Measurements from ENCODE around the gene C3orf20. TPM values are rescaled to one million over a fixed set of nuclear protein-coding genes. Genes with fewer than 3 reads are reported as not detected.
A peak's percentile ranks its signal among the peaks of the same experiment; 100 is the strongest.

The C3orf20 gene
- total RNA-seq, 1 experiment from 2014 or later = not detected

- in situ Hi-C loops (cut with HindIII; ENCODE audit: low pct_unique_long_range_greater_than_20kb, low sequenced_read_pairs) = no loop called here
Measured at GRCh38 chr3:14779069-14779685, 104.2 kb downstream of the C3orf20 start.

DNA sequence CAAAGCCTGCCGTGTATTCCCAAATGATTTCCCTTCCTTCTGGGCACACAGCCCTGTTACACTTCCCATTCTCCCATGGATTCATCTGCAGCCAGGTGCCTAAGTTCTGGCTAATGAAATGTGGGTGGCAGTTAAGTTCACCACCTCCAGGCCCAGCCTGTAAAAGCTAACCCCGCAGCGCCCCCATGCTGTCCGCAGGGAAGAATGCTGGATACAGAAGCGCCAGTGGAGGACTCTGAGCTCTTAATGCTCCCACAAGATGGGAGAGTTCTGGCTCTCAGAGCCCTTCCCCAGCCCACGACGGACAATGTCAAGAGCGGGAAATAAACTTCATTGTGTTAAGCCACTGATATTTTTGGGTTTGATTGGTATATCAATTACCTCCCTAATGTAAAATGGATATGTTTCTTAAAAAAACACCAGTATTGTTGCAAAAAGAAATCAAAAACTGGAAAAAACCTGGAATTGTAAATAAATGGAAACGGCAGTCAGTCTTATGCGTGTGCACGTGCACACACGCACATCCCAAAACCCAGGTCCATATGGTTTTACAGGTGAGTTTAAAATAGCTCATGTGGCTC, 106.1 kb downstream of the C3orf20 start:
- peak; percentile 77 for DNase-seq (ENCODE audit: low read depth, low spot score)
- in situ Hi-C loops (cut with HindIII; ENCODE audit: low pct_unique_long_range_greater_than_20kb, low sequenced_read_pairs) = no loop called here

More at GRCh38 chr3:14779069-14779685, 104.2 kb downstream of the C3orf20 start:
- no peak for DNase-seq (ENCODE audit: low read depth, low spot score)

GRCh38 chr3:14783480-14784086, 108.6 kb downstream of the C3orf20 start:
- no peak for DNase-seq (ENCODE audit: low read depth, low spot score)

DNA sequence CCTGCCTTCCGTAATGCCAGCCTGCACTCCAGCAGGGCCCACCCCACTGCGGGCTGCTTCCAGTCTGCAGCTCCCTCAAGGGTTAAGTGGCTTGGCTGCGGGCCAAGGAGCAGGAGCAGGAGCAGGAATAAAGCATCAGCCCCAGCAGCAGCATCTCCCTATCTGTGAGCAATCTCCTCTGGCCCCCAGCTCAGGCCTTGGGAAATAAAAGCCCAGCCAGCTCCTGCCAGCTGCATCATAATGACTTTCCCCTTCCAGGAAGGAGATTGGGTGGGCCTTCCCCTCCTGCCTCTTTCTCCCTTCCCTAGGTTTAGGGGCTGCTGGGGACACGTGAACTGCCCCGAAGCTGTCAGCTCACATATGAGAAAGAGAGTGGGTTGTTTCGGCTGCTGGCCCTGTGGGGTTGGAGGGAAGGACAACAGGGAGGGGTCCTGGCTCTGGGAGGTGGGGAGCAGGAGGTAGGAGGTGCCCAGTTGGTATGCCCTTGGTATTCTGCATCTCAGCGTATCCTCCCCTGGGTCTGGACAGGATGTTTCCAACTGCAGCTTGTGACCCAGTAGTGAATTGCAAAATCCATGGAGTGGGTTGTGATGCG, 109.2 kb downstream of the C3orf20 start:
- no peak for DNase-seq (ENCODE audit: low read depth, low spot score)
- in situ Hi-C loops (cut with HindIII; ENCODE audit: low pct_unique_long_range_greater_than_20kb, low sequenced_read_pairs) = no loop called here

More at GRCh38 chr3:14783480-14784086, 108.6 kb downstream of the C3orf20 start:
- in situ Hi-C loops (cut with HindIII; ENCODE audit: low pct_unique_long_range_greater_than_20kb, low sequenced_read_pairs) = no loop called here

- in situ Hi-C loops (cut with HindIII; ENCODE audit: low pct_unique_long_range_greater_than_20kb, low sequenced_read_pairs) = no loop called here
- DNase-seq (ENCODE audit: low read depth, low spot score) = no peak
Measured at GRCh38 chr3:14785207-14786155, 110.5 kb downstream of the C3orf20 start.

GRCh38 chr3:14786369-14786768, 111.4 kb downstream of the C3orf20 start:
- in situ Hi-C loops (cut with HindIII; ENCODE audit: low pct_unique_long_range_greater_than_20kb, low sequenced_read_pairs) = no loop called here
- DNase-seq (ENCODE audit: low read depth, low spot score) = no peak

DNA sequence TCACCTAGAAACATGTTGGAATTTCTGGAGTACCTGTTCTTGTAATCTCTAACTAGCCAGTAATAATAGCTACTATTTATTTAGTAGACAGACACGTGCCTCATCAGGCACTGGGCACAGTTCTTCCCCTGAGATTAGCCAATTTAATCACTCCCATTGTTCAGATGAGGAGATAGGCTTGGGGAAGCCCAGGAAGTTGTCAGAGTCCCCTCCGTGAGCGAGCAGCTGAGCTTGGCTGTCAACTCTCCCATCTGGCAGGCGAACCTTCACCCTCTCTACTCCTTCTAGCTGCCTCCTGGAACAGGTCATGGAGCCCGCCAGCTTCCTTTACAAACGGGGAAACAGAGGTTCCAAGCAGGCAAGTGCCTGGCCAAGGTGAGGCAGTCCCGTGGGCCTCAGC, 112.7 kb downstream of the C3orf20 start:
- no peak for DNase-seq (ENCODE audit: low read depth, low spot score)
- in situ Hi-C loops (cut with HindIII; ENCODE audit: low pct_unique_long_range_greater_than_20kb, low sequenced_read_pairs) = no loop called here

DNA sequence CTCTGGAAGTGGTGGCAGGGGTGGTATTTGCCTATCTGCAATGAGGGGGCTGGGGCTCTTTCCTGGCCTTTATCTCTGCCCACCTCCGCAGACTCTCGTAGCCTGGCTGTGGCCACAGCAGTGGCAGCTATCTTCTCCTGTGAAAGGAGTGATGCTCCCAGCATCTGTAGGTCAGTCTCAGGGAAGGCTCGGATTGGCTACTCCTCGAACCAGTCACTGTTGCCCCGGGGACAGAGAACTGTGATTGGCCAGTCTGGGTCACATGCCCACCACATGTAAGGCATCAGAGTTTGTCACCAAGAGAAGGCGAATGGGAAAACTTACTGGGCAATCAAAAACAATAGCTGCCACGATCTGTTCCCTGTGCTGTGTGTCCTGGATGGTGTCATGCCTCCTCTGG, 113.7 kb downstream of the C3orf20 start:
- in situ Hi-C loops (cut with HindIII; ENCODE audit: low pct_unique_long_range_greater_than_20kb, low sequenced_read_pairs) = no loop called here
- DNase-seq (ENCODE audit: low read depth, low spot score) = peak; percentile 24

DNA sequence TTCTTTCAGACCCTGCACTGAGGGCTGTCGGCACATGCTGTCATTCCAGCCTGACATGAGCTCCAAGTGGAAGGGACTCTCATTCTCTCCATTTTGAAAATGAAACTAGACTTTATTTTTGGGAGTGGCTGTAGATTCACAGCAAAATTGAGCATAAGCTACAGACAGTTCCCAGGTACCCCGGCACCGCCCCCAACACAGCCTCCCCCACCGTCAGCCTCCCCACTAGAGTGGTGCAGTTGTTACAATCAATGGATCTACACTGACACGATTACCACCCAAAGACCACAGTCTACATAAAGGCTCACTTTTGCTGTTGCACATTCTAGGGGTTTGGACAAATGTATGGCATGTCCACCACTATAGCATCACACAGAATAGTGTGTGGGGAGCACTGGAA, 114.3 kb downstream of the C3orf20 start:
- in situ Hi-C loops (cut with HindIII; ENCODE audit: low pct_unique_long_range_greater_than_20kb, low sequenced_read_pairs) = no loop called here
- DNase-seq (ENCODE audit: low read depth, low spot score) = no peak

- no peak for DNase-seq (ENCODE audit: low read depth, low spot score)
- in situ Hi-C loops (cut with HindIII; ENCODE audit: low pct_unique_long_range_greater_than_20kb, low sequenced_read_pairs) = no loop called here
Measured at GRCh38 chr3:14789640-14790285, 114.8 kb downstream of the C3orf20 start.

- in situ Hi-C loops (cut with HindIII; ENCODE audit: low pct_unique_long_range_greater_than_20kb, low sequenced_read_pairs) = no loop called here
- peak; percentile 61 for DNase-seq (ENCODE audit: low read depth, low spot score)
Measured at GRCh38 chr3:14791343-14791945, 116.5 kb downstream of the C3orf20 start.

DNA sequence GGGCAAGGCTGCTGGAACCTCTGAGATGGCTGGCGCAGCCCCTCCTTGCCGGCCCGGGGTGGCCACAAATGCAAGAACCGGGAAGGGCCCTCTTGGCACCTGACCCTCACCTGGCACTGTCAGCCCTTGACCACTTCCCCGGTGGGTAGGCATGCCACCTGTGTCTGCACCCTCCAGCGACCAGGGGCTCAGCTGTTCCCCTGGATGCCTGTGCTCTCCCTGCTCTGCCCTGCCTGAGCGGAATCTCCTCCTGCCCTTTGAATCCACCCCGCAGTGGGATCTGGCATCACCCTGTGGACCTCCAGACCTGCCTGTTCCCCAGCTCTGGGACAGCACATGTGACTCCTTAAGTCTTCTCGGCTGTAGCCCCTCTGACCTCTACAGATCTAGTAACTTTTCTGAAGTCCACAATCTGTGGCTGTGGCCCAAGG, 117.8 kb downstream of the C3orf20 start:
- no peak for DNase-seq (ENCODE audit: low read depth, low spot score)
- in situ Hi-C loops (cut with HindIII; ENCODE audit: low pct_unique_long_range_greater_than_20kb, low sequenced_read_pairs) = no loop called here

GRCh38 chr3:14793126-14793857, 118.4 kb downstream of the C3orf20 start:
- in situ Hi-C loops (cut with HindIII; ENCODE audit: low pct_unique_long_range_greater_than_20kb, low sequenced_read_pairs) = no loop called here
- no peak for DNase-seq (ENCODE audit: low read depth, low spot score)

- in situ Hi-C loops (cut with HindIII; ENCODE audit: low pct_unique_long_range_greater_than_20kb, low sequenced_read_pairs) = no loop called here
Measured at GRCh38 chr3:14793858-14794234, 118.9 kb downstream of the C3orf20 start.

DNA sequence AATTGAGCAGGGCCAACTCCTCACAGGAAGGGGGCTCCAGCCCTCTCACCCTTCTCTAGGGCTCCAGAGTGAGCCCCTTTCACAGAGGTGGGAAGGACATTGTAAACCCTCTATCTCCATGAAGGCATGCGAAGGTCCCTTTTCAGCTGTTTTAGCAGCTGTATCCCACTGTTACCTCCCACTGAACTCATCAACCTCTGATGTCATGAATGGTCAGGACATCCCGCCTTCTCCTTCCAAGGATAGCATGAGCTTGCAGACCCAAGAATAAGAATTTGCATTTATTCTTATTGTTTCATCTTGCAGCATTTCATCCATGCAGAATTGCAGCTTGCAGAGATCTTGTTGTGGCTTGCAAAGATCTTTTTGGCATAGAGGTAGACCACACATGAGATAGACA, 119.5 kb downstream of the C3orf20 start:
- in situ Hi-C loops (cut with HindIII; ENCODE audit: low pct_unique_long_range_greater_than_20kb, low sequenced_read_pairs) = no loop called here

More at GRCh38 chr3:14793858-14794234, 118.9 kb downstream of the C3orf20 start:
- DNase-seq (ENCODE audit: low read depth, low spot score) = no peak

DNA sequence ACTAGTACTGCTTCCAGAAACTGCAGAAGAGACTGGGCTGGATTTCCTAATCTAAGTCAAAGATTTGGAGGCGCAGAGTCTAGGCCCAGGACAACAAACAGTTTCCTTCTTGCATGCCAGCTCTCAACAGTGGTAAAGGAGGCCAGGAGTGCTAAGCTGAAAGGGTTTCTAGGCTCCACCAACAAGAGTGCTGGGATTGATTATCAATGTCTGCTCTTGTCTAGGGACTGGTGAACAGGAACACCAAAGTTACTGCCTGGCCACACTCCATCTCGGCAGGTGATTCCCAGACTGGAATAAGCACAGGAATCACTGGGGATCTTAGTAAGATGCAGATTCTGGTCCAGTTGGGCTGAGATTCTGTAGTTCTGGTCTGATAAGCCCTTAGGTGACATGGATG, 121.1 kb downstream of the C3orf20 start:
- in situ Hi-C loops (cut with HindIII; ENCODE audit: low pct_unique_long_range_greater_than_20kb, low sequenced_read_pairs) = no loop called here
- DNase-seq (ENCODE audit: low read depth, low spot score) = no peak

More for the DNA sequence above, 119.5 kb downstream of the C3orf20 start:
- DNase-seq (ENCODE audit: low read depth, low spot score) = no peak
